GM21447 (cell line): ENCODE data around the gene EXOC6B.

Experiments
- ATAC-seq: cut with Tn5 transposase; IDR thresholded peaks from one replicate; pipeline ENCODE4 v1.9.1; 2021; ENCODE audit not compliant: unreplicated experiment

EXOC6B gene

DNA sequence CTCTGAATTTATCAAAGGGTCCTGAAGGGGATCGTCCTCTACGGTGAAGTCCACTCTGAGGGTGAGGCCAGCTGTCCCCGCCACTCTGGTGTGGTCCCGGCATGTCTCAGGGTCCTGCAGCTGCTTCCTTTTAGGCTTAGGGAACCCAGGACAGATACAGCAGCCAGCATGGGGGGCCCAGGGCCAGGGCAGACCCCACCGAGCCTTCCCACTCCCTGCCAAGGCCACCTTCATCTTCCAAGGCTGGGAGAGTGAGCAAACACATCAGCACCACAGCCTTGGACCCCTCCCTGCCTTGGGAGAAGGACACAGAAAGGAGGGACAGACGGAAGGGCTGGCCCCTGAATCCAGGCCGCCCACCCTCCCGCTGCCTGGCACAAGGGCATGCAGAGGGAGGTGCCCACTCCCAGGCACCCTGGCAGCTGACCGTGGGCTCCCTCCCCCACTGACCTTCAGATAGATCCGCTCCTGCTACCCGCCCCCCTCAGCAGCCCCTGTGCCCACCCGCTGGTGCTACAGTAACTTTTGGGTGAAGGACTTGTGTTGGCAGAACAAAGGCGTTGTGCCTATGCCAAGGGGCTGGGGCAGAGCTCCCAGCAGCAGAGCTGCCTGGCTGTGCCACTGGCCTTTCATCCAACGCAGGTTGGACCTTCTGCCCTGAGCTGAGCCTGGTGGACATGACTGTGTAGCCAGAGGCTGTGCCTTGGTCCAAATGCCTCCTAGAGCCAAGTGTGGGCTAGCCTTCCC is 685.8 kb downstream of the EXOC6B start:
- no peak for ATAC-seq

DNA sequence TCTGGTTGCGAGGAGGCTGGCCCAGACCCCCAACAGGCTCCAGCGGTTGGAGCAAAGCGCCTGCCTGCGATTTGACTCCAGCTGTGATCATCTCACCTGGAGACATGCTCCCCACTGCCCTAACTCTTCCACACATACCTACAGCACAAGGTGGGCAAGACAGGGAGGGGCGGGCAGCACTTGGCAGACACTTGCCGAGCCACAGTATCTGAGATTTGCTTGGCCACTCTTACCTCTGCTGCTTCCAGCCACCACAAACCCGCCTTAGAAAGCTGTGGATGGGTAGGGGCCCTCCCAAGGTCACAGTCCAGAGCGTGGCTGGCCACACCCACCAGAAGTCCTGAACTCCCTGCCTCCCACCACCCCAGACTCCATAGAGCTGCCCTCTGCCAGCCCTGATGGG is 686.4 kb downstream of the EXOC6B start:
- ATAC-seq = no peak

DNA sequence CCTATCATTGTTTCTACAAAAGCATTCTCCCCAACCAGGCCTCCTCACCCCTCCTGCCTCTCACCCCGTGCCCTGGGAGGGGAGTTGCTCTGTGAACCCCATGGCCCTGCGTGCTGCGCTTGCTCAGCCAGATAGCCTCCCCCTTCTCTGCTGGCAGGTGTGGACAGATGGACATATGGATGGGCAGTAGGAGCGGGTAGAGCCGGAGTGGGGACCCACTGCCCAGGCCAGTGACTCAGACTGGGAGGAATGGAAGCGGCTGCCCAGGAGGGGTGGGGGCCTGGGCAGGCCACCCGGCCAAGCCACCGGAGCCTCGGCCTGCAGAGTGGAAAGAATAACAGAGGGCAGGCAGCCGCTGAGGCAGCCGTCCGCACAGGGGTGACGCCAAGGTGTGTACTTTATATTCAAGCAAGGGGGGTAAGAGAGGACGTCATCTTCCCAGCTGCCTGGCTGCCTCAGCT is 686.9 kb downstream of the EXOC6B start:
- ATAC-seq = no peak

DNA sequence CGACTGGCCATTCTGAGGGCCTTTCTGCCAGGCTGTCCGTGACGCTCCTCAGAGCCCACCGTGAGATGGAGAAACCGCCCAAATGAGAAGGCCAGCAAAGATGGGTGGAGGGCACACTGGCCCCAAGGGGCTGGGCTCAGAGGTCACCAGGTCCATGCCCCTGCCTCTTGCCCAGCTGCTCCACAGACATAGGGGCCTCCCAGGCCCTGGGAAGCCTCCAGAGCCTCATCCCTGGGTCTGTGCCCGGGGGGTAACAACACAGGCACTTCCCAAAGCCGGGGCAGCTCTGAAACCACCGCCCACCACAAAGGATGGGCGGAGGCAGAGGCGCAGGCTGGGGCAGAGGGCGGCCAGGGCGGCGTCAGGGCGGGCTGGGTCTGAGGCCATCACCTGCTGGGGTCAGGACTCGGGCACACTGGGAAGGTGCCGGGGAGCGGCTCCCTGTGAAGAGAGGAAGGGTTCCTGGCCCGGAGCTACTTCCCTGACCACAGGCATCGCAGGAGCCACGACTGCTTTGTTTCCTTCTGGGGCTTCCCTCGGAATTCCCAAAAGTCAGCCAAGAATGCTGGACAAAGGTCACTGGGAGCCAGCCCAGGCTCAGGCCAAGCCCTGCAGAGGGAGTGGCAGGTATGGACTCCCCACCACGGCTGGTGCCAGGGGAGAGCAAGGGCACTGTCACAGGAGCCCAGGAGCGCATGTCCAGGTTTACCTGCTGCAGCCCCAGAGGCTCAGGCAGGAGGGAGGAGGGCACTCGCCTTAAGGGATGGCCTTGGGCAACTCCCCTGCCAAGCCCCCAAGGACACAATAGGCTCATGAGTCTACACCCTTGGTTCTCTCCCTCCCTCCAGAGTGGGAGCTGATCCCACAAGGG is 687.6 kb downstream of the EXOC6B start:
- no peak for ATAC-seq

DNA sequence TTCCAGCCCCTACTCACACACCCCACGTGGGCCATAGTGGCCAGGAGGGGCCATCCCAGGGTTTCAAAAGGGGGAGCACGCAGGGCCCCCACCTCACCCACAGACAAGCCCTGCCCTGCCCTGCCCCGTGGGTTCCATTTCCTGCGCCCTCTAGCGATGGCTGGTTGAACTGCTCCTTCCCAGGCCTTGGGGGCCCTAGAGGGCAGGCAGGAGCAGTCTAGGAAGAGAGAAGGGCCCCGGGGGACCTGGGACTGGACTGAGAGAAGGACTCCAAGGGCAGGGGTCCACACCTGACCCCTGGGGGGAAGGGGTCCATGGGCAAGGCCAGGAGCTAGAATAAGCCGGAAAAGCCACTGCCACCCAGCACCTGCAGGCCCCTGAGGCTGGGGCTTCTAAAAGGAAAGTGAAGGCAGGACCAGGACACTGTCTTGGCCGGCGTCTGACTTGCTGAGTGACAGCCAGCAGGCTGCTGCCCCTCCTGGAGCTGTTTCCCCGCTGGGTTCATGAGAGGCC is 688.3 kb downstream of the EXOC6B start:
- ATAC-seq = peak; percentile 91

DNA sequence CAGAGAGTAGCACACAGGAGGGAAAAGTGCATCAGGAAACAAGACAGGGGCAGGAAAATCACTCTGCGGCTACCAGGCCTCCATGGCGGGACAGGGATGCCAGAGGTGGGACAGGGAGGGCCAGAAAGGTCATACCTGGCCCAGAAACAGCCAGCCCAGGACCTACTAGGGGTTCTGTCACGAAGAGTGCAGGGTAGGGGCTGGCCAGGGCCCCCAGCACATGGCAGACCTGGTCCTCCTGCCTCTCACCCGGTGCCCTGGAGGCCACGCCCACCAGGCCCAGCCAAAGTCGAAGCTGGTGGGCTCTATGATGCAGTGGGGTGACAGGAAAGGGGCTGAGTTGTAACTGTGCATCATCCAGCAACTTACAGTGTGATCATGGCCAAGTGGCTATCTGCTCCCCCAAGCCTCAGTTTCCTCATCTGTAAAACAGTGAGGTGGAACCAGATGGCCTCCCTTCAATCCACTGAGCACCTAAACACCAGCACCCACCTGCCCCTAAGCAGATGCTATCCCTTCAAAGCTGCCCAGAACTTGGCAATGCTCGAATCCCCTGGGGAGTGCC is 688.8 kb downstream of the EXOC6B start:
- peak; percentile 18 for ATAC-seq

DNA sequence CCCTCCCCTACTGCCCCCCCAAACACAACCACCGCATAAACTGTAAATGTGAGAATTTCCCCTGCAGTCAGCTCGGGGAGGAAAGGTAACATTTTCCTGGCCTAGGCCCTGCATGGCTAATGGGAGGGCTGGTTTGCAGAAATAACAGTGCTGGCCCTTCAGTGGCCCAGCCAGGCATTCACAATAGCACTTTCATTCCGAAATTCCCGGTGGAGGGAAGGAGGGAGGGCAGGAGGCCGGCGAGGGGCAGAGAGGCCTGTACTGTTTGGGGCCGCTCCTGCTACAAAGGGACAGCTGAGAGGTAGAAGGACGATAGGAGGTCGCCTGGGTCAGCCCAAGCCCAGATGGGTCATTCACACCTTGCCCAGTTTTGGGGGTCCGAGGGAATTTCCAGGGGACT is 689.5 kb downstream of the EXOC6B start:
- no peak for ATAC-seq

DNA sequence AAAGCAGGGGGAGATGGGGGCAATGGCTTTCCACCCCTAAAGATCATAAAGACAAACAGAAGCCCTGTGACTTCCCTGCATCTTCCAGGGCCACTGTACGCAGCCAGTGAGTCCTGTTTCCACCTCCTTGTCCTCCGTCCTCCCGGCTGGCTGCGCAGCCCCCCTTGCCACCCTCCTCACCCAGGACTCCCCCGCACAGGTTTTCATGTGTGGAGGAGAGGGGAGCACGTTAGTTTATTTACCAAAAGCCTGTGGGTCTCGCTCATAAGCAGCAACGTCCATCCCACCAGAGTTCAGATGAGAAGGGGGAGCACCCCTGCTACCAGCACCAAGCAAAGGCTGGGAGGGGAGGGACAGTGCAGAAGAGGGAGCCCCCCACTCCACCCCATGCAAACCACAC is 689.9 kb downstream of the EXOC6B start:
- no peak for ATAC-seq

DNA sequence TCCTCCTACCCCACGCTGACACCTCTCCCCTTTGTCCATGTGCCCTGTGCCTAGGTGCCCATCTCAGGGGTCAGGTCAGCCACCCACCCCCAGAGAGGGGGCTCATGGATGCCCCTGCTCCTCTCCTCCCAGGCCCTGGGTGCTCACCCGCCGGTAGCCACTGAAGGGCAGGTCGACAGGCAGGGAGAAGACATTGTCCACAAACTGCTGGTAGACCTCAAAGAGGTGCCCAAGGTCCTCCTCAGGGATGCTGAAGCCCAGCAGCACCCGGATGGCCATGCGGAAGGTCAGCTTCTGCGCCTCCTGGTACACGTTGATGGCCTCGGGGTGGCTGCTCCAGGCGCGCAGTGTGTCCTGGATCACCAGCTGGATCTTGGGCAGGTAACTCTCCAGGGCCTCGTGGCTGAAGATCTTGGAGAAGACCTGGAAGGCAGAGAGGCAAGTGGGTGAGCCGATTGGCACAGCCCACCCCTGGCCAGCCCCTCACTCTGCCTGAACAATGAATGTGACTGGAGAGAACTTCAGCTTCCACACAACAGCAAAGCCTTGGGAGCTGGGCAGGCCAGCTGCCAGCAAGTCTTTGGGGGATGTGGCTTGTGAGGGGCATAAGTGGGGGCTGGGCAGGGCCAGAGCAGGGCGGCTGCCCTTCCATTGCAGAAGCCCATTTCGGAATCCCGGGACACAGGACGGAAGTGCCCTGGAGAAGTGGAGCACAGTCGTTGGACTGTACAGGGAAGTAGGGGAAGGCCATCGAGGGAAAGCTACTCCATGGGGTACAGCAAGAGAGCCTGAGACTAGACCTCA is 690.6 kb downstream of the EXOC6B start:
- ATAC-seq = no peak

DNA sequence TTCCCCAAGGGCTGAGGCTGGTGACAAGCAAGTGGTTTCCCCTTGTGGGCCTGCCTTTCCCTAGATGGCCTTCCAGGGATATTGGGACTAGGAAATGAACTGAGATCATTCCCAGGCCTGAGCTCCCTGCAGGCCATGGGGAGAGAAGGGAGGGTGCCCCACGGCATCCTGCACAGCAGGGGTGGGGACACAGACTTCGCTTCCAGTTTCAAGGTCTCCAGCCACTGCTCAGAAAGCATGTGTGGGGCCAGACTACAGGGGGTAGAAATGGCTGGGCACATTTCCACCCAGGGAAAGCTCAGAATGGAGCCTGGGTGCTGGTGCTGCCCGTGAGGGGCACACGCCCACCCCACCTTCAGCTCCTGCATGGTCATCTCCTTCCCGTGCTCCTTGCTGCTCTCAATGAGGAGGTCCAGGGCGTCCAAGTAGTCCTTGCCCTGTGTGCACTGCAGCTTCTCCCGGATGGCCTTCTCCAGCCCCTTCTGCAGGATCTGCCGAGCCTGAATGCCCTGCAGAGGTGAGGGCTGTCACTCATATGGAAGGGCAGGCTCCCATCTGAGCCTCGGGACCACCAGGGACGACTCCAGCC is 691.3 kb downstream of the EXOC6B start:
- ATAC-seq = no peak

DNA sequence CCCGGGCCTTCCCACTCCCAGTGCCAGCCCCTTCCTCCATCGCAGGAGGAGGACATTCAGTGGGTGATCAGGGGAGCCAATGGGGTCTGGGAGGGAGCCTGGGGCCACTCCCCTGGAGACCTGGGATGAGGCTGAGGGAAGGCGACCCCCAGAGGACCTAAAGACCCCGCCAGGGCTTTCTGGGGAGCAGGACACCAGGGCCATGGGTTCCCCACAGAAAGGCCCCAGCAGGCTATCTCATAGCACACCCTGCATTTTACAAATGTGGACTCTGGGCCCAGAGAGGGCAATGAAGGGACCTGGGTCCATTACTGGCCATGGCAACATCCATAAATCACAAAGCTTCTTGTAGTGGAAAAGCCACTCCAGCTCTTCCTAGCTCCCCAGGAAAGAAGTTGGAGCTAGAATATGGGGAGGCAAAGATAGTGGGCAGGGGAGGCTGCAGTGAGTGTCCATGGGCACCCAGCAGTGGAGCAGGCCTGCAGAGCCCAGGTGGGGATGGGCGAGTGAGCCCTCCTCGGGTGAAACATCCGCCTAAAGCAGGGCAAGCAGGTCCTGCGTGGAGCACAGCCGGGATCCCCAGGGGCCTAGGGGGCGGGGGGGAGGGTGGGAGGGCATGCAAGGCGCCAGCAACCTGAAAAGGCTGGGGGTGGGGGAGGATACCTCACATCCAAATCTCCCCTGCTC is 692.0 kb downstream of the EXOC6B start:
- no peak for ATAC-seq

DNA sequence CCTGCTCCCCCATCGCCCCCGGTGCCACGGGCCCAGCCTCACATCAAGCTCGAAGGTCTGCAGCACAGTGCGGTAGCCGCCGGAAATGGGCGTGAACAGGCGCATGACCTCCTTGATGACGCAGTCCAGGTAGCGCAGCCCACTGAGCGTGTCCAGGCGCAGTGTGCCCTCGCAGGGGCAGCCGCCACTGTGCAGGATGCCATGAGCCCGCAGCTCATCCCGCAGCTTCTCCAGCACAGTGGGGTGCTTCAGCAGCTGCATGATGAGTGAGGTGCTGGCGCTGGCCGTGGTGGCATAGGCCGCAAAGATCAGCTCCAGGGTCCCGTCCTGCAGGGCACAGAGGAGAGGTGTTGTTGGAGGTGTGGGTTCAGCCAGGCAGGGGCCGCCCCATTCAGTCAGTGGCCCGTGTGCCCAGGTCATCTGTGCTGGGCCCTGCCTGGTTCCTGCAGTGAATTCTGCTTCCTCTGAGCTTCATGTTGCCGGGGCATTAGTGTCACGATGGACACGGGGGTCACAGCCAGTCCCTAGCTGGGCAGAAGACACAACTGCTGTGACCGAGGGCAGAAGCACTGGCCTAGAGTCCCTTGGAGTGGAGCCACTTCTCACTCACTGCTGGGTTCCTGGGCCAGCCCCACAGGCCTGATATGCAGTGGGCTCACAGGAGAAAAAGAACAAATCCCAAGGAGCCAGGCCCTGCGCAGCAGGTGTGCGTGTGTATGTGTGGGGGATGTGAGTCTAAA is 692.7 kb downstream of the EXOC6B start:
- ATAC-seq = no peak

DNA sequence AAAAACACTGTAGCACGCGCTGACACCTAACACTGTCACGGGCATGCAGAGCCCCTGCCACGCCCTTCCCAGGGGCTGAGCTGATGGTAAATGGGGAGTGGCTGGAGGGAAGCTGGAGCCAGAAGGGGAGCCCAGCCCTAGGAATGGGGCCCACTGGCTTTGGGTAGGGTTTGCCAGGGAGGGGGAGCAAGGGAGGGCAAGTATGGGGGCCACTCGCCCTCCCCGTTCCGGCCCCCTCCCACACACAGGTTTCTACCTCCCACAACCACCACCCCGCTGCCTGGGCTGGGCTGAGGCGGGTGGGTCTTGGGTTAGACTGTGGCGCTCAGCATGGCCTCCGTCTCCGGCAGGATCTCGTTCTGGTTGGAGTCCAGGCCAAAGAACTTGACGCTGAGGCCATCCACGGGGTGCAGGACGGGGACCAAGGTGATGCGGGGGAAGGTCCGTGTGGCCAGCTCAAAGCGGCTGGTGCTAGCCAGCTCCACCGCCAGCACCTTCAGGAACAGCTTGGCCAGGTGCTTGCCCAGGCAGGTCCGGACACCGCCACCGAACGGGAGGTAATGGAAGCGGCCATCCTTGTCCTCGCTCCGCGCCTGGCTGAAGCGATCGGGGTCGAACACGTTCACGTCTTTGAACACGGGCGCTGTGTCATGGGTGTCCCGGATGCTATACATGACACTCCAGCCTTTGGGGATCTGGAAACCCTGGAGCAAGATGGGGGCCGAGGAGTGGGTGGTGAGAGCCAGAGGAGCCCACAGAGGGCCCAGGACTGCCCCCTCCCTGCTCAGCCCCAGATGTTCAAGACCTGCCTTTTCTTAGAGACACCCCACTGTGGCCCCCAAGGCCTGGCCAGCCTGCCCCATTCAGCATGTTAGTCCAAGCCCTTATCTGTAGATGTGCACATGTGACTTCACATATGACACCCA is 693.7 kb downstream of the EXOC6B start:
- no peak for ATAC-seq

DNA sequence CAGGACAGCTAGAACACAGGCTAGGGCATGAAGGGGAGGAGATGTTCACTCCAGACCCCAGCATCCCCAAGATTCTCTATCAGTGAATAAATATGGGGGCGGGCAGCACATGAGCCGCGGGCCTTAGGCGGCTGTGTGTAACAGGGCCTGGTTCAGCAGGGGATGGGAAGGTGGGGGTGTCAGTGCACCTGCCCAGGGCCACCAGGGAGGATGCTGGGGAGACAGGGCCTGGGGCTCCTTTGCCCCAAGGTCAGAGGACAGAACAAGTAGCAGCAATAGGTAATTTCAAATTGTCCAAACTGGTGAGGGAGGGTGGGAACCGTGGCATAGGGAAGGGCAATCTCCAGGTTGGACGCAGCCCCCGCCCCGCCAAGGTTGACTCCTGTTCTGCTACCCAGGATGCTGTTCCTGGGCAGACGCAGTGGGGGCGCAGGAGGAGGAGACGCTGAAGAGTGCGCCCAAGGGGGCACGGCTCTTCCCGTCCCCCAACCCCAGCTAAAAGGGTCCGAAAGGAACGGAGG is 694.4 kb downstream of the EXOC6B start:
- no peak for ATAC-seq

DNA sequence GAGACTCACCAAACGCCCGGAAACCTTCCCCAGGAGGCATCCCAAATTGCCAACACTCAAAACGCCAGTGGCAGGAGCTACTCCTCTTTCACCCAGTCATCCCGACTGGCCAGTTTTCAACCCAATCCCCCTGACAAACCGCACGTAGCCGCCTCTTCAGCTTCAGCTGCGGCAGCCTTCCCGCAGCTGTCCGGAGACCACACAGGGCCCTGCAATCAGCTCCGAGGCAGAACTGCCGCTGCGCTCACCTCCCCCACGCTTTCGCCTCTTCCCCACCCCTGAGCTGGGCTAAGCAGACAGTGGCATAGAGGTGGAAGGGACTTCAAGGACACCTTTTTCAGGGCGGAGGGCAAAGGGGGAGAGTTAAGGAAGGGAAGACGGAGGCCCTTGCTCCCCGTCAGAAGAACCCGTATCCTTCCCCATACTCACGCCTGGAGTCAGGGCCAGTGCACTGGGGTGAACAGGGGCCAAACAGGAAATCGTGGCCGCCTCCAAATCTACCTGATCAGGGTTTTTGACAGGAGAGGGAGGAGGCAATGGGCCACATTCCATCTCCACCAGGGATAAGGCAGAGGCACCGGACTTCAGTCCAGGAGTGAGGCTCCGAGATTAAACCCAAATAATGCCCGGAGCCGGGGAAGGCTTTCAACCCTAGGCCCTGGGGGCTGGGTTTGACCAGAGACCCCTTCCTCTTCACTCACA is 695.0 kb downstream of the EXOC6B start:
- ATAC-seq = no peak

DNA sequence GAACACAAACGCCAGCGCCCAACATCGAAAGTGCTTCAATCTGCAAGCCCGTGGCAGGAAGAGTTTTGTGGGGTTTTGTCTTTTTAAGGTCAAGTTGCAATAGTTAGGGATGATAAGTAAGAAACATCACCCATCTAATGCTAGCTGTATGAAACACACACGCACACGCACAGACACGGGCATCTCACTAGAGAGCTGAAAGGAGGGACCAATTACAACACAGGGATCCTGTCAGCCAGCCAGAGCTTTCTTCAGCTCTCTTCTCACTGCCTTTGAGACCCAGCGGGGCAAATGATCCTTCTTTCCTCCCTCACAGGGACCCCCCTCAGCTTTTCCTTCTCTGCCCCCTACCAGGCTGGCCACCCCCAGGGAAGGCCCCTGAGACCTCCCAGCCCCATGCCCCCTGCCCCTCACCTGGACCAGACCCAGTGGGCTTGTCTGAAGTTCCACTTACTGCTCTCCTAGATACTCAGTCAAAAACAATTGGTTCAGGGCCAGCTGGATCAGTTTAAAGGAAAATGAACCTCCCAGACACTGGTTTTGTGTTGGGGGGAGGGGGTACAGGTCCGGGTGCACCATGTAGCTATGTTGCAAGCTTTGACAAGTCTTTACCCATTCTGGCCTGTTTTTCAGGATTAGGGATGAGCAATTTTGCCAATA is 696.0 kb downstream of the EXOC6B start:
- ATAC-seq = no peak

DNA sequence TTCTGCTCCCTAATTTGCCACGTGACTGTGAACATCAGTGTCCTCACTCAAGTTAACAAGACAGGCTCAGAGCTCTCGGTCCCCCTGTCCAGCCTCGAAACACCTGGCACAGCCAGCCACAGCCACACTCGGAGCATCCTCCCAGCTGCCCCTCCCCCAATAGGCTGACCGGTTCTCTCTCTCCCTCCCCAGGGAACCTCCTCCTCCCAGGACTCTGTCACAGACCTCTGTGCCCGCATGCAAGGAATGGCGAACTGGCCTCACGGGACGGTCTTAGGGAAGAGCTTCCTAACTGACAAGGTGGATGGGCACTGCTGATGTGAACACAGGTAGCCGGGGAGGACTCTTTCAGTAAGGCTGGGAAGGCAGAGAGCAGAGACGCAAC is 697.0 kb downstream of the EXOC6B start:
- ATAC-seq = no peak
